ENCODE data around the gene CT45A3.
"Not testable (repeated sequence)": the region's sequence is repeated elsewhere in the genome, so short reads cannot be mapped to it uniquely, and the experiment has no call there.

CT45A3 gene, protein sequence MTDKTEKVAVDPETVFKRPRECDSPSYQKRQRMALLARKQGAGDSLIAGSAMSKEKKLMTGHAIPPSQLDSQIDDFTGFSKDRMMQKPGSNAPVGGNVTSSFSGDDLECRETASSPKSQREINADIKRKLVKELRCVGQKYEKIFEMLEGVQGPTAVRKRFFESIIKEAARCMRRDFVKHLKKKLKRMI

GRCh38 chrX:135768091-135768490 is at the start of gene CT45A3:
CT45A3 (minus strand) TSS chrX:135768191; CDS start chrX:135764444, 3,747 bp downstream.
- not testable (repeated sequence) for H3K4me3 ChIP-seq (ENCODE audit: low read length)

GRCh38 chrX:135802687-135803086 is 34.7 kb upstream of the CT45A3 start, which contains the start of gene CT45A6:
CT45A6 (minus strand) TSS chrX:135802787; CDS start chrX:135798993, 3,794 bp downstream.
- H3K4me3 ChIP-seq (ENCODE audit: low read length): not testable (repeated sequence)

DNA sequence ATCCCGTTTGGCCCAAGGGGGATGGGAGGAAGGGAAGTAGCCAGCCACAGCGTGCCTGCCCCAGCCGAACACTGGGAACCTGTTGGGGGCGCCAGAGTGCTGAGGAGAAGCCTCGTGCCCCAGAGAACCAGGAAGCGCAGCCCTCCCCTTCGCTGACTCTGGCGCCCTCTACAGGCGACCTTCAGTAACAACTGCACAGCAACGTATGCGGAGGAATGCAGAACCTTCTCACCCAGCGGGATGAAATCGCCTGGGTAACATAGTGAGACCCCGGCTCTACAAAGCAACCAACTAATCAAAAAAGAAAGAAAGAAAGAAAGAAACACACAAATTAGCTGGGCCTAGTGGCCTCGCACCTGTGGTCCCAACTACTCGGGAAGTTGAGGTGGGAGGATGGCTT is 17.4 kb upstream of the CT45A3 start, which contains the start of gene CT45A5:
Gene CT45A5, minus strand, starts transcription at position 101 of the 400 bp plus-strand sequence. CDS start 3,774 bp downstream, outside the sequence.
- H3K4me3 ChIP-seq (ENCODE audit: low read length): not testable (repeated sequence)

GRCh38 chrX:135744739-135745138 is 23.3 kb downstream of the CT45A3 start:
- not testable (repeated sequence) for H3K4me3 ChIP-seq (ENCODE audit: low read length)

DNA sequence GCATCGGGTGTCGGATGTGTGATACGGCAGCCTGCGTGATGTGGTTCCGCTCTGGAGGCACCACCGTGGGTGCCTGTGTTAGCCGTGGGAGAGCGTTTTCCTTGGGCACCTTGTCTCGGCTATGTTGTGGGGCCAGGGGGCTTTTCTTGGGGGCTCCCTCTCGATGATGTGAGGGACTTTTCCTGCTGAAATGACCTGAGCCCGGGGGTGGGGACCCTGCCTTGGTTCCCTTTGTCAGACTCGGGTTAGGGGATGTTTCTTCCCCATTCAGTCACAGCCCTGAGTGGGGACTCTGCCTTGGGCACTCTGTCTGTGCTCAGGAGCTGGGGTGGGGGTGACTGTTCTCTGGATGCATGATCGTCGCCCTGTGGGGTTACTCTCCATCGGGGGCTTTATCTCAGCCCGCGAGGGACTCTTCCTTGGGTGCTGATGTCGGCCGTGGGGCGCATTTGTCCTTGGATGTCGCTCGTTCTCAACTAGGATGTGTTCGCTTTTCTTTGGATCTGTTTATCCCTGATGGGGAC is 26.7 kb downstream of the CT45A3 start:
- peak overlapping the region; percentile 52; the same call in 1 of the 2 replicates for H3K4me3 ChIP-seq (ENCODE audit: low read length)
- TF ChIP-seq ZNF274 (IDR thresholded peaks at IDR 0.05; ENCODE audit: low read depth, low read length): no peak

DNA sequence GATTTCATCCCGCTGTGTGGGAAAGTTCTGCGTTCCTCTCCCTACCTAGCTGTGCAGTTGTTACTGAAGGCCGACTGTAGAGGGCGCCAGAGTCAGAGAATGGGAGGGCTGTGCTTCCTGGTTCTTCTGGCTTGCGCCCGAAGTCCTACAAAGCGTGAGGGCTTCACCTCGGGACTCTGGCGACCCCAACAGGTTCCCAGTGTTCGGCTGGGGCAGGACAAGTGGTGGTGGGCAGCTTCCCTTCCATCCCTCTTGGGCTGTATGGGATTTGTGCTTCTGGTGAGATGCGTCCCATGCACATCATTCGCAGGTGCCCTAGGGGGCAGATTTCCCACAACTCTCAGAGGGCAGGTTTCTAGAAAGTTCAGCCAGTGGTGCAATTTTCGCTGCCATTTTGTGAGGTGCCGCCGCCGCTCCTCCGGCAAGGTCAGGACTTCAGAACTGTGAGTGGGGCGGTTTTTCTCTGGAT is 27.3 kb downstream of the CT45A3 start:
- no peak for TF ChIP-seq ZNF274 (IDR thresholded peaks at IDR 0.05; ENCODE audit: low read depth, low read length)
- H3K4me3 ChIP-seq (ENCODE audit: low read length): peak overlapping the region; percentile 52; the same call in 1 of the 2 replicates

DNA sequence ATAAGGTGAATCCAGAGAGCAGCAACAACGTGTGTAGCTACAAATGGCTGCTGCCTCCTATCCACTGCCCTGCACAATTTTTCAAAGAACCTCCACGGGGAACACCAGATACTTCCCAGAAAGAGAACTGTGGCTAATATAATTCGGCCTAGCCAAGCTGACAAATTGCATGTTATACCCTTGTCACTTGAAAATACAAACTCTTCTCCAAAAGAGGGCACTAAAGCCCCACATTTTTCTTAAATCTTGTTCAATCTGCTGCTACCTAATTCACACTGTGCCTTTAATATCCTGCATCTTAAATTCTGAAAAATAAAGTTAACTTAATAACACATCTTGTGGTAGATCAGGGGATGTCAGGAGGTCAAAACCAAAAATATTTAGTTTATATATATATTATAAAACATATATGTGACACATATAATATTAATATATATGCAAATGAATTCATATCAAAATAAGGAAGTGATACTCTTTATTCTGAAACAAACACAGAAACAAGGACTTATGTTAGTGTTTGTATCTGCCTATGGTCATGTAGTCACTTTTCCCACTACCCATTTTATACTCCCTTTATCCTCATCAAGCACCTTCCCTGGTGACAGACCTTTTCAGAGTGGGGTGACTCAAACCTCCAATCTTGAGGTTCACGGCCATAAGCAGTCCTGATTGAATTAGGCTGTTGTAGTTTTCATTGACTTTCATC is 30.5 kb downstream of the CT45A3 start:
- H3K4me3 ChIP-seq (ENCODE audit: low read length): no peak overlapping the region
- no peak for TF ChIP-seq ZNF274 (IDR thresholded peaks at IDR 0.05; ENCODE audit: low read depth, low read length)

DNA sequence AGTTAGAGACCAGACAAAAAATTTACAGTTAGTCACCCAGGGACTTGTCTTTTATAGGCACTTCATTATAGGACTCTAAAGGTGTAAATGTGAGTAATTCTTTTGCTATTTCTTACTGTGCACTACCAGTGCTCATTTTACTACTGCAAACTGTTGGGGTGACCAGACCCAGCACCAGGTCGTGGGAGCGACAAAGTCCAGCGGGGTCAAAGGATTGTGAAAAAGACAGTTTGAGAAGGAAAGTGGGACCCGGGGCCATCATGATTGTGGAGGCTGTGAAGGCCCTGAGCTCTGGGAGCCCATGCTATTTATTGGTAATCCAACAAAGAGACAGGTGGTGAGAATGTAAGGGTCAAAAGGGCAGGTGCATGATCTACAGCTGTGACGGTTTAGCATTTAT is 33.3 kb downstream of the CT45A3 start:
- H3K4me3 ChIP-seq (ENCODE audit: low read length): not testable (repeated sequence)

GRCh38 chrX:135713795-135714194 is 54.2 kb downstream of the CT45A3 start:
- no peak for TF ChIP-seq ZNF274 (IDR thresholded peaks at IDR 0.05; ENCODE audit: low read depth, low read length)
- no peak overlapping the region for H3K4me3 ChIP-seq (ENCODE audit: low read length)

GRCh38 chrX:135713183-135713689 is 54.8 kb downstream of the CT45A3 start, which contains the start of gene CT45A1:
CT45A1 (plus strand) TSS chrX:135713639; CDS start chrX:135718941, 5,302 bp downstream.
- H3K4me3 ChIP-seq (ENCODE audit: low read length): not testable (repeated sequence)
